ENCODE data around the gene TTC19.

The TTC19 gene

DNA sequence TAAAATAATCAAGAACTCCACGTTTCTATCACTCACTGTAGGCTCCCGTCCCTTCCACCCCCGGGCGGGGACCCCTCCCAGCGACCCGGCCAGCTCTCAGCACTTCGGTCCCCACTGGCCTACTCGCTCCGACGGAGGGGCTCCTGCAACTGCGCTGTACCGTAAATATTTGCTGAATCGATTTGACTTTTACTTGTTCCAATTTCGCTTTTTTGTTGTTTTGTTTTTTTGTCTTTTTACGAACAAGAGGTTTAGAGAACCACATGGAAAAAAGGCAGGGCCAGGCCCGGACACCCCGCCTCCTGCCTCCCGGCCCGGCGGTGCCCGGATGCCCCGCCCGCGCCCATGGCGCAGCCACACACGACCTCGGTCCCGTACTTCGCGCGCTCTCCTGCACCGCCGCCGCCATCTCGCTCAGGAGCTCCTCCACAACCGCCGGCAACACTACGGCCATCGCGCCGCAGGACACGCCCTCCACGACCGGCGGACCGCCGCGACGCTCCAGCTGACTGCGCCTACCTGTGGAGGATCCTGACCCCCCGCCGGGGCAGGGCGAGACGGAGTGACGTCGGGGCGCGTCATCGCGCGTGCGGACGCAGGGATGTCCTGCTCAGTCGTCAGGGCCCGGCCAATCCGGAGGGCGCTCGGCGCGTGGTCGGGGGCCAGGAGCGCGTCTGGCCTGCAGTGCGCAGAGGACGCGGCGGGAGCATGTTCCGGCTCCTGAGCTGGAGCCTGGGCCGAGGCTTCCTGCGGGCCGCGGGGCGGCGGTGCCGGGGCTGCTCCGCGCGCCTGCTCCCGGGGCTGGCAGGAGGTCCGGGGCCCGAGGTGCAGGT lies at the start of gene TTC19, which contains the start of gene ZSWIM7:
TSS of gene TTC19 (plus strand) at position 684 of the 833 bp plus-strand sequence. CDS start at position 709, 25 bp downstream.
TSS of gene ZSWIM7 (minus strand) at position 564 of the 833 bp plus-strand sequence. CDS start at position 454, 110 bp downstream.
- DNase-seq: peak; percentile 69

DNA sequence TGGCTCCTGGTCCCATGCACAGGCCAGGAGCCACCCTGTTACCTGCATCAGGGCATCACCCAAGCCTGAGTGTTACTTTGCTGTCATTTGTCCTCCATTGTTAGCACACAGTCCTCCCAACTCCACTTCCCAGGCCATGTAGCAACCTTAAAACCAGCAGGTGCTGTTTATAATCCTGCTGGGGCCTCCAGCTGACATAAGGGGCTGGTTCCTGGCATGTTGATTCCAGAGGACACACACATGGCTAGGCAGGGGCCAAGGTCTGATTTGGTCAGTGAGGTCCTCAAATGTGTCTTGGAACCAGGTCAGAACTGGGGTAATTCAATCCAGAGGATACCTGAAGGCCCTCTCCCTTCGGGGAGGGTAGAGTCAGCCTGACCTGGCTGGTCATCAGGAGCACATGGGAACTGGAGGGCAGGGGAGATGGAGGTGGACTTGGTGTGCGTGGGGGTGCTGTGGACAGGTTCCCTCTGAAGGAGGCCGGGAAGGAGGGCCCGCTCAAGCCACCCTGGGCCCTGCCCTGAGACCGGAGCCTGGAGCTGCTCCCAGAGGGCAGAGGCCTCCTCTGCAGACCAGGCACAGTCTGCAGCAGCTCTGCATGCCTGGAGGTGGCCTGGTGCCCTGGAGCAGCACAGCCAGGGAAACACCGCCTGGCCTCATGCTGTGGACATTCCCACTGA lies 48.1 kb upstream of the TTC19 start:
- no peak for DNase-seq

- DNase-seq: no peak
Measured at GRCh38 chr17:15952048-15952532, 47.5 kb upstream of the TTC19 start.

DNA sequence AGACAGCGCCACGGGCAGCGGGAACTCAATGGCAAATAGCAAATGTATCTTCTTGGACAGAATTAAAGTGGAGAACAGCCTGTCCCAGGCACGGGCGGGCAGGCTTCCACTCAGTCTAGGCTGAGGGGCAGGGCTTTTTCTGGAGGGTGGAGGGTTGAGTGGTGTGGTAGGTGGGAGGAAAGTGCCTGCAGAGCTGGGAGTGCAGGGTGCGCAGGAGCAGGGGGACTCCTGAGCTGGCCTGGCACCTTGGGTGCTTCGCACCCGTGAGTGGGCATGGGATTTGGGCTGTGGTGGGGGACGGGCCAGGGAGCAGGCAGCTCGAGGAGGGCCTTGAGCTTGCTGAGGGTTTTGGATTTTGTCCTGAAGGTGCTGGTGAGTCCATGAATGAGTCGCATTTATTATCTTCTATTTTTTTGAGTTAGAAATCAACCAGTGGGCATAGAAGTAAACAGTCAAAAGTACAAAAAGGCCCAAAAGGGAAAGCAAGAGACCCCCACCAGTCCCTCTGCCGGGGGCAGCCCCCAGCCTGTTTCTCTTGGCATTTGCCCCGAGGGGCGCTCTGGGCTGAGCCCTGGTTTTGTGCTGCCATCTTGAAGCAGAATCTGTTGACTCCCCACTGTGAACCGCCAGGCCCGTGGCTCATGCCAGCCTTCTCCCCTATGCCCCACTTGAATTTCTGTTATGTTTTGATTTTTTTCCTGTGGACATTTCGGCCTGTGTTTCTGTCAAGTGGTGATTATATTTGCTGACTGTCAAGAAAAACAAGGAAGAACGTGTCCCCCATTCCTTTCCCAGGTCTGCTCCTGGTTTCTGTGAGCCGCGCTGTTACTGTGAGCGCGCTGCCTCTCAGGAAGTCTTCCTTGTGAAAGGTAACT lies 46.5 kb upstream of the TTC19 start:
- DNase-seq: no peak

DNA sequence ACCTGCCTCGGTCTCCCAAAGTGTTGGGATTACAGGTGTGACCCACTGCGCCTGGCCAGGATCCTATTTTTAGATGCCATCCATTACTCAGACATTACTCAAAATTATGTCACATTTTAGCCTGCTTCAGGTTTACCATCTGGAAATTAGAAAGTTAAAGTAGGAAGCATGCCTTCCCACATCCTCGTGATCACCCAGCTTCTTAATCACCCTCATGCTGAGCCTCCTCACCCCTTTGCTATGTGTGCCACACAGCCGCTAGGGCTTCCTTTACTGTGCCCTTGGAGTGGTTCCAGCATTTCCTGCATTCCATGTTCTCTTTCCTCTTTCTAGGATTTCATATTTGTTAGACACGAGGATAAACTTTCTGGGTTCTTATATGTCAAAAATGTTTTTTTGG lies 45.4 kb upstream of the TTC19 start:
- no peak for DNase-seq

DNA sequence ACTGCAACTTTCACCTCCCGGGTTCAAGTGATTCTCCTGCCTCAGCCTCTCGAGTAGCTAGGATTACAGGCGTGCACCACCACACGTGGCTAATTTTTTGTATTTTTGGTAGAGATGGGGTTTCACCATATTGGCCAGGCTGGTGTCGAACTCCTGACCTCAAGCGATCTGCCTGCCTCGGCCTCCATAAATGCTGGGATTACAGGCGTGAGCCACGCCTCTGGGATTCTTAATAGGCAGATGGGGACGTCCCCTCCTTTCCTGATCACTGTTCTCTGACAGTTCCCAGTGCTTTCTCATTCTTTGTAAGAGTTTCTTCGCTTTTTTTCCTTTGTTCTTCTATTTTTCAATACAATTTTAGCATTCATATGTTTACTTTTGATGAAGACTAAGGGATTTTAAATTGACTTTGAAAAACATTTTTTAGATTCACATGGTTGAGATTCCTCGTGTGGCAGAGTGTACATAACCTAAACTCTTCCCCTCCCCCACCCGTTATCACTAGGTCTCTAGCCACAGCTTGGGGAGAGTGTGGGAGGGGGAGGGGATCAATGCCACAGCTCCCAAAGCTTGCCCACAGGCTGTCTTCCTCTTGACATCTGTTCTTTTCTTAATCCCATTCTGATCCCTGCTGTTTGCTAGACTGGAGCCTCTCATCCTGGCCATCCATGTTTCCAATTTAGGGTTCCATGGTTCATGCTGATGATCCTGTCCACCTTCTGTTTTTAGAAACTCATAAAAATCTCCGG lies 43.7 kb upstream of the TTC19 start:
- DNase-seq: peak; percentile 12

DNA sequence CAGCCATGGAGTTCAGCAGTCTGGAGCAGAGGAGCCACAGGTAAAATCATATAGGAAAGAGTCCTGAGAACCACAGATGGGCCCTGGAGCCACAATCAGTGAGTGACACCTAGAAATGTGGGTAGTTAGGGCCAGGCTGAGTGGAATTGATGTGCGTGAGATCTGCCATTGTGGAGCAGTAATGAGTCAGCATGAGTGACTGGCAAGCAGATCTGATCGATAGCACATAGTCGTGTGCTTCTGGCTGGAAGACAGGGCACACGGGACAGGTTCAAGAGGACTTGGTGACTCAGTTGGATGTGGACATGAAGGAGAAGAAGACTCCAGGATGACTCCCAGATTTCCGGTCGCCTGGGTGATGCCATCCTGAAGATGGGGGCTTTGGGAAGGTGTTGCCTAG lies 42.4 kb upstream of the TTC19 start:
- no peak for DNase-seq

GRCh38 chr17:15957608-15958307 lies 41.9 kb upstream of the TTC19 start:
- no peak for DNase-seq

- DNase-seq: no peak
Measured at GRCh38 chr17:15958484-15958854, 41.2 kb upstream of the TTC19 start.

GRCh38 chr17:15963670-15964110 lies 35.9 kb upstream of the TTC19 start:
- DNase-seq: no peak

GRCh38 chr17:15965528-15965927 lies 34.1 kb upstream of the TTC19 start:
- no peak for DNase-seq

- DNase-seq: no peak
Measured at GRCh38 chr17:15966183-15966878, 33.3 kb upstream of the TTC19 start.

DNA sequence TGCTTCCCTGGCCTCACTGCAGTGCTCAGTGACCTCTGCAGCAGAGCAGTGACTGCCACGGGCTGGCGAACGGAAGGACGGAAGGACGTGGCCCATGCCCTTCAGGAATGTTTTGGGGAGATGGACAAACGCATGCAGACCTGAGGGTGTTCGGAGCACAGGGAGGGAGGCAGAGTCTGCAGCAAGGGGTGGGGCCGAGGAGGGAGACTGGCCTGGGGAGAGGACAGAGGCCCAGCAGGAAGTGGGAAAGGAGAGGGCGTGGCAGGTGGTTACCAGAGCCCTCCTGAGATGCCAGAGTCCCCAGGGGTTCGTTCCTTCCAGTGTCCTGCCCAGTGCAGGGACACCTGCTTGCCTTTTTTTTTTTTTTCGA lies 32.8 kb upstream of the TTC19 start:
- no peak for DNase-seq

- no peak for DNase-seq
Measured at GRCh38 chr17:15967706-15968399, 31.8 kb upstream of the TTC19 start.

DNA sequence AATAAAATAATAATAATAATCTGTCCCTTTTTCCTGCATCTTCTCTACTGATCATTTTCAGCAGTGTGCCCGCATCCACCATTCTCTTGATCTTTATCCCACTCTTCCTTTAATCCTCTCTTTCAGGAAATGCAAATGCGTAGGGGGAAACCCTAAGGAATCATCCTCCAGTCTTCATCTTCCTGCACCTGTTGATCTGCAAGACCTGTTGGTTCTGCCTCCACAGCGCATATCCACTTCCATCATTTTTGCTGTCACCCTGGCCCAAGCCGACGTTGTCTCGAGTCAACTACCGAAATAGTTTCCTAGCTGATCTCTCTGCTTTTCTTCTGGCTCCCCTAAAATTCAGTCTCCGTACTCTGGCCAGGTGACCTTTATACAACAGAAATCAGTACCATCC lies 30.2 kb upstream of the TTC19 start:
- no peak for DNase-seq

- no peak for DNase-seq
Measured at GRCh38 chr17:15970500-15970899, 29.1 kb upstream of the TTC19 start.

GRCh38 chr17:15971098-15971678 lies 28.4 kb upstream of the TTC19 start:
- no peak for DNase-seq

GRCh38 chr17:15971882-15972281 lies 27.7 kb upstream of the TTC19 start:
- DNase-seq: no peak

DNA sequence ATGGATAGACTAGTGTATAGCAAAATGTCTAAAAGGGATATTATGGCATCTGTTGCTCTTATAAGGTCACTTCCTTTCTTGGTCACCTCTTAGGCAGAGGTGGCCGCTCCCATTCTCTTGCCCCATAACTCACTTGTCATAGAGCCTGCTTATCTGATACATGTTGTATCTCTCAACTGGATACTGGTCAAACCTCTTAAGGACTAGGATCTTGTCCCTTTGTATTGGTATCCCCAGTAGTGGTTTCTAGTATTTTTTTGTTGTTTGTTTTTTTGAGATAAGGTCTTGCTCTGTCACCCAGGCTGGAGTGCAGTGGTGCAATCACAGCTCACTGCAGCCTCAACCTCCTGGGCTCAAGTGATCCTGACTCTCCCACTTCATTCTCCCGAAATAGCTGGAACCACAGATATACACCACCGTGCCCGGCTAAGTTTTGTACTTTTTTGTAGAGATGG lies 27.1 kb upstream of the TTC19 start:
- DNase-seq: no peak

- DNase-seq: no peak
Measured at GRCh38 chr17:15973016-15973415, 26.6 kb upstream of the TTC19 start.

Data from DMS 273 treated with DMSO at 0.1 percent for 48 hours (cell line).